ENCODE data around the gene SBF2.
"Not testable (repeated sequence)": the region's sequence is repeated elsewhere in the genome, so short reads cannot be mapped to it uniquely, and the experiment has no call there.

DNA sequence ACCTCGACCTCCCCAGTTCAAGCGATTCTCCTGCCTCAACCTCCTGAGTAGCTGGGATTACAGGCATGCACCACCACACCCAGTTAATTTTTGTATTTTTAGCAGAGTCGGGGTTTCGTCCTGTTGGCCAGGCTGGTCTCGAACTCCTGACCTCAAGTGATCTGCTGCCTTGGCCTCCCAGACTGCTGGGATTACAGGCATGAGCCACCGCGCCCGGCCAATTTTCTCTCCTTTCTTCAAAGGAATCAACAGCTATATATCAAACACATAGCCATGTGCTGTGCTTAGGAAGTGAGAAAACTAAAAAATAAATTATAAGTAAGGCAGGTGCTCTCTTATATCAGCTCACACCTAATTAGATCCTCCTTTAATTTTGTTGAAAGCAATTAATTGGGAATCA, 164.8 kb downstream of the SBF2 start:
- TF ChIP-seq, protein P1, sequence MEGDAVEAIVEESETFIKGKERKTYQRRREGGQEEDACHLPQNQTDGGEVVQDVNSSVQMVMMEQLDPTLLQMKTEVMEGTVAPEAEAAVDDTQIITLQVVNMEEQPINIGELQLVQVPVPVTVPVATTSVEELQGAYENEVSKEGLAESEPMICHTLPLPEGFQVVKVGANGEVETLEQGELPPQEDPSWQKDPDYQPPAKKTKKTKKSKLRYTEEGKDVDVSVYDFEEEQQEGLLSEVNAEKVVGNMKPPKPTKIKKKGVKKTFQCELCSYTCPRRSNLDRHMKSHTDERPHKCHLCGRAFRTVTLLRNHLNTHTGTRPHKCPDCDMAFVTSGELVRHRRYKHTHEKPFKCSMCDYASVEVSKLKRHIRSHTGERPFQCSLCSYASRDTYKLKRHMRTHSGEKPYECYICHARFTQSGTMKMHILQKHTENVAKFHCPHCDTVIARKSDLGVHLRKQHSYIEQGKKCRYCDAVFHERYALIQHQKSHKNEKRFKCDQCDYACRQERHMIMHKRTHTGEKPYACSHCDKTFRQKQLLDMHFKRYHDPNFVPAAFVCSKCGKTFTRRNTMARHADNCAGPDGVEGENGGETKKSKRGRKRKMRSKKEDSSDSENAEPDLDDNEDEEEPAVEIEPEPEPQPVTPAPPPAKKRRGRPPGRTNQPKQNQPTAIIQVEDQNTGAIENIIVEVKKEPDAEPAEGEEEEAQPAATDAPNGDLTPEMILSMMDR (IDR thresholded peaks at IDR 0.05) = not testable (repeated sequence)
- not testable (repeated sequence) for TF ChIP-seq POLR2A (IDR thresholded peaks at IDR 0.05)

All from lower leg skin (tissue), 3 donors.